Fibroblast of lung (primary cell): ENCODE measurements around the gene AKAP7.

ENCODE experiments used
- CTCF ChIP-seq, 2 donors: IDR thresholded peaks in 1 of 2; conservative IDR thresholded peaks in 1 of 2; 1 replicate in 1 of 2; 2 replicates in 1 of 2; pipeline ENCODE4 v1.5.1; 2011 to 2012; ENCODE audit warnings: low read length in 2 of 2, control low read depth in 1 of 2, inconsistent platforms in 1 of 2, low read depth in 1 of 2, mild to moderate bottlenecking in 1 of 2
- EZH2 ChIP-seq: IDR thresholded peaks from 2 replicates; pipeline ENCODE4 v1.5.1; 2012; ENCODE audit warnings: low read length, control low read depth, mild to moderate bottlenecking; ENCODE audit errors: missing control alignments

DNA sequence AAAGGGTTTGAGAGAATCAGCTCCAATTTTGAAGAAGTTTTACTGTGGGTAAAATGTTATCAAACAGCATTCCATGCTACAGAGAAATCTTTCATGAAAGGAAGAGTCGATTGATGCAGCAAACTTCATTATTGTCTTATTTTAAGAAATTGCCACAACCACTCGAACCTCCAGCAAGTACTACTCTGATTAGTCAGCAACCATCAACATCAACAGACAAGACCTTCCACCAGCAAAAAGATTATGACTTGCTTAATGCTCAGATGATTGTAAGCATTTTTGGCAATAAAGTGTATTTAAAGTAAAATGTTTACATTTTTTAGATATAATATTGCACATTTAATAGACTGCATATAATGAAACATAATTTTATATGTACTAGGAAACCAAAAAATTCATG is 87.5 kb downstream of the AKAP7 start:
- no peak for TF ChIP-seq CTCF (conservative IDR thresholded peaks at IDR 0.05 in 1 of 2, IDR thresholded peaks at IDR 0.05 in 1 of 2; ENCODE audit: low read depth in 1 of 2, low read length in 2 of 2)
- TF ChIP-seq EZH2, result no peak
